Gastrocnemius medialis (tissue), 4 donors: Measurements from ENCODE around the gene PRKCA.

Experiments used
- CTCF ChIP-seq, 5 experiments: fragments of 450-650 bp in 3 of 5; fragments of 200-600 bp in 2 of 5; sonication (generic) in 2 of 5; IDR thresholded peaks in 4 of 5; conservative IDR thresholded peaks in 1 of 5; 1 replicate in 4 of 5; 2 replicates in 1 of 5; pipeline ENCODE4 v1.5.1; 2016 to 2019; ENCODE audit warnings: antibody characterized with exemption in 5 of 5, mild to moderate bottlenecking in 3 of 5, moderate library complexity in 3 of 5
- POLR2A ChIP-seq, 2 donors: fragments of 450-650 bp; IDR thresholded peaks; one replicate each; pipeline ENCODE4 v1.6.1; 2017; ENCODE audit warnings: antibody characterized with exemption in 2 of 2, mild to moderate bottlenecking in 2 of 2, moderate library complexity in 2 of 2

GRCh38 chr17:66331038-66331816, 28.8 kb downstream of the PRKCA start:
- TF ChIP-seq CTCF (IDR thresholded peaks at IDR 0.05 in 4 of 5, conservative IDR thresholded peaks at IDR 0.05 in 1 of 5), result no peak
- TF ChIP-seq POLR2A (IDR thresholded peaks at IDR 0.05), result no peak
